Hematopoietic multipotent progenitor cell treated with erythropoietin and hydrocortisone succinate and interleukin-3 and kit ligand, for 6 days (in vitro differentiated cells): ENCODE data around the gene DNAJB14.

ENCODE experiments used
- DNase-seq: peaks from one replicate; pipeline ENCODE4 v3.0.0-alpha.2; 2015

Gene DNAJB14

GRCh38 chr4:99943904-99944437 is 2.4 kb downstream of the DNAJB14 start:
- DNase-seq = no peak

GRCh38 chr4:99938243-99938753 is 8.1 kb downstream of the DNAJB14 start:
- no peak for DNase-seq

GRCh38 chr4:99934891-99935290 is 11.5 kb downstream of the DNAJB14 start:
- peak; percentile 24 for DNase-seq

GRCh38 chr4:99927566-99927965 is 18.9 kb downstream of the DNAJB14 start:
- peak; percentile 23 for DNase-seq

GRCh38 chr4:99921174-99921573 is 25.2 kb downstream of the DNAJB14 start:
- no peak for DNase-seq

GRCh38 chr4:99918656-99919055 is 27.8 kb downstream of the DNAJB14 start:
- DNase-seq = no peak

GRCh38 chr4:99917575-99917974 is 28.8 kb downstream of the DNAJB14 start:
- DNase-seq = no peak

GRCh38 chr4:99915449-99915848 is 31.0 kb downstream of the DNAJB14 start:
- DNase-seq = no peak

GRCh38 chr4:99894998-99895397 is 51.4 kb downstream of the DNAJB14 start:
- no peak for DNase-seq

GRCh38 chr4:99894161-99894997 is 52.0 kb downstream of the DNAJB14 start, which contains the start of gene LAMTOR3:
LAMTOR3 (minus strand) TSS chr4:99894427; CDS start chr4:99893963, 464 bp downstream.
- DNase-seq = peak; percentile 96

- DNase-seq = no peak
Measured at GRCh38 chr4:99893839-99894160, 52.6 kb downstream of the DNAJB14 start.

GRCh38 chr4:99893029-99893428 is 53.4 kb downstream of the DNAJB14 start:
- no peak for DNase-seq

GRCh38 chr4:99891351-99891750 is 55.1 kb downstream of the DNAJB14 start:
- DNase-seq = peak; percentile 60

GRCh38 chr4:99887837-99888236 is 58.6 kb downstream of the DNAJB14 start:
- no peak for DNase-seq

GRCh38 chr4:99886146-99886545 is 60.3 kb downstream of the DNAJB14 start:
- DNase-seq = no peak

- DNase-seq = no peak
Measured at GRCh38 chr4:99885687-99886086, 60.7 kb downstream of the DNAJB14 start.

GRCh38 chr4:99885063-99885664 is 61.3 kb downstream of the DNAJB14 start:
- DNase-seq = peak; percentile 74

- no peak for DNase-seq
Measured at GRCh38 chr4:99879458-99879857, 67.0 kb downstream of the DNAJB14 start.

GRCh38 chr4:99878604-99879003 is 67.8 kb downstream of the DNAJB14 start:
- DNase-seq = no peak

GRCh38 chr4:99876946-99877345 is 69.5 kb downstream of the DNAJB14 start:
- no peak for DNase-seq

GRCh38 chr4:99875071-99875470 is 71.3 kb downstream of the DNAJB14 start:
- DNase-seq = no peak

GRCh38 chr4:99872570-99872969 is 73.8 kb downstream of the DNAJB14 start:
- no peak for DNase-seq

GRCh38 chr4:99868126-99868596 is 78.3 kb downstream of the DNAJB14 start:
- DNase-seq = no peak

- DNase-seq = no peak
Measured at GRCh38 chr4:99863804-99864203, 82.6 kb downstream of the DNAJB14 start.
